Lower lobe of right lung (tissue), 2 donors: ENCODE results near the gene PHF21A. TPM values are rescaled to one million over a fixed set of nuclear protein-coding genes. Genes with fewer than 3 reads are reported as not detected.
"Not testable (repeated sequence)": the region's sequence is repeated elsewhere in the genome, so short reads cannot be mapped to it uniquely, and the experiment has no call there.

Experiments used
- ATAC-seq, 2 donors: fragments of 200-7000 bp; cut with Tn5 transposase; one replicate each; pipeline ENCODE4 v1.9.1; 2020 to 2022; ENCODE audit warnings: mild to moderate bottlenecking in 2 of 2, moderate library complexity in 2 of 2
- DNase-seq: peaks from one replicate; pipeline ENCODE4 v3.0.0-alpha.2; 2020
- H3K27ac ChIP-seq: fragments of 200-600 bp; one replicate; pipeline ENCODE4 v1.8.0; 2022
- H3K27me3 ChIP-seq: fragments of 200-600 bp; one replicate; pipeline ENCODE4 v1.8.0; 2022; ENCODE audit warnings: low read depth
- H3K36me3 ChIP-seq: fragments of 200-600 bp; one replicate; pipeline ENCODE4 v1.8.0; 2022; ENCODE audit warnings: mild to moderate bottlenecking
- H3K4me1 ChIP-seq: fragments of 200-600 bp; one replicate; pipeline ENCODE4 v1.8.0; 2022
- H3K4me3 ChIP-seq: fragments of 200-600 bp; one replicate; pipeline ENCODE4 v1.8.0; 2022; ENCODE audit warnings: mild to moderate bottlenecking
- H3K9me3 ChIP-seq: fragments of 200-600 bp; one replicate; pipeline ENCODE4 v1.8.0; 2022
- intact Hi-C: fragments of 100-400 bp; cut with DNase I; formaldehyde crosslinking; loops from one replicate; pipeline ENCODE4 v1.11.0; 2022
- total RNA-seq: library from RNA; stranded (reverse); fragmentation: NEBNext Ultra II Directional; extraction: Animal tissue kit (Norgen Biotek cat#: 25700); gene quantifications from one replicate; pipeline ENCODE4 v1.2.1, GENCODE V29; 2021
- TF ChIP-seq, protein P1 (sequence below): fragments of 200-600 bp; IDR thresholded peaks from one replicate; pipeline ENCODE4 v1.8.0; 2022; ENCODE audit warnings: antibody characterized with exemption, mild to moderate bottlenecking
- donor health status: DM: no; HTN: yes; CAD: no; lungs with severe emphysema.

PHF21A gene
- total RNA-seq, 1 donor from 2014 or later, result 48.4 TPM

DNA sequence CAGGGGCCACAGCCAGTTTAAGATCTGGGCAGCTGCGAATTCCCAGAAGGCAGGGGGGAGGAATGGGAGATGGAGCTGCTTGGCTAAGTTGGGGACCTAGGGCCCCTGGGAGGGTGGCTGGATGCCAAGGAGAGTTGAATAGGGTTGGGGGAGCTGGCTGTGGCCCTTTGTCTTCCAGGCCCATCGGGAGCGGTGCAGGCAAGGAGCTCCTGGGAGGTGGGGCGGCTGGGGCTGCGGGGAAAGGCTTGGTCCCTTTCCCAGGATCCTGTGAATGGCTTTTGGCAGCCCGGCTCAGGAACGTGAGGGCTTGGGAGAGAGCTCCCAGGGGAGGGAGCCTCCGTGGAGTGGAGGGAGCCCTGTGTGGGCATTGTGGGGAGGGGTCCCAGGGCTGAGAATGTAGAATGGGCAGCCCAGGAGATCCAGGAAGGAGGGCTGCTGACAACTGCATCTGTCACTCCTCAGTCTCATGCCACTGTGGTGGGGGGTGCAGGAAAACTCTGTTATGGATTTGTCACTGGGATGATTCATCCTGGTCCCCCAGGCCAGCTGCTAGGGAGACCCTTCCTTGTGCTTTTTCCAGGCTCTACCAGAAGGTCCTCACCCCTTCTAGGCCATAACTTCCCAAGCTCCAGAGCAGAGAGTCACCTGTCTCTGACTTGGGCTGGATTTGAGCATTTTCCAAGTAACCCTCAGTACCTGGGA lies 220.2 kb downstream of the PHF21A start:
- Histone ChIP-seq H3K9me3 (no peaks in the 10 kb centered on the region), H3K4me1 (peaks cover 17% of the 10 kb centered on the region), H3K27ac (no peak overlapping the region), H3K27me3 (peaks cover 24% of the 10 kb centered on the region), H3K36me3 (no peaks in the 10 kb centered on the region), H3K4me3 (peak overlapping the region; percentile 59)
- TF ChIP-seq, protein P1, sequence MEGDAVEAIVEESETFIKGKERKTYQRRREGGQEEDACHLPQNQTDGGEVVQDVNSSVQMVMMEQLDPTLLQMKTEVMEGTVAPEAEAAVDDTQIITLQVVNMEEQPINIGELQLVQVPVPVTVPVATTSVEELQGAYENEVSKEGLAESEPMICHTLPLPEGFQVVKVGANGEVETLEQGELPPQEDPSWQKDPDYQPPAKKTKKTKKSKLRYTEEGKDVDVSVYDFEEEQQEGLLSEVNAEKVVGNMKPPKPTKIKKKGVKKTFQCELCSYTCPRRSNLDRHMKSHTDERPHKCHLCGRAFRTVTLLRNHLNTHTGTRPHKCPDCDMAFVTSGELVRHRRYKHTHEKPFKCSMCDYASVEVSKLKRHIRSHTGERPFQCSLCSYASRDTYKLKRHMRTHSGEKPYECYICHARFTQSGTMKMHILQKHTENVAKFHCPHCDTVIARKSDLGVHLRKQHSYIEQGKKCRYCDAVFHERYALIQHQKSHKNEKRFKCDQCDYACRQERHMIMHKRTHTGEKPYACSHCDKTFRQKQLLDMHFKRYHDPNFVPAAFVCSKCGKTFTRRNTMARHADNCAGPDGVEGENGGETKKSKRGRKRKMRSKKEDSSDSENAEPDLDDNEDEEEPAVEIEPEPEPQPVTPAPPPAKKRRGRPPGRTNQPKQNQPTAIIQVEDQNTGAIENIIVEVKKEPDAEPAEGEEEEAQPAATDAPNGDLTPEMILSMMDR, result no peak
- peak in 1 of 2 donors; percentile 2 for ATAC-seq
- DNase-seq, result no peak
- intact Hi-C loops, result no loop called here

DNA sequence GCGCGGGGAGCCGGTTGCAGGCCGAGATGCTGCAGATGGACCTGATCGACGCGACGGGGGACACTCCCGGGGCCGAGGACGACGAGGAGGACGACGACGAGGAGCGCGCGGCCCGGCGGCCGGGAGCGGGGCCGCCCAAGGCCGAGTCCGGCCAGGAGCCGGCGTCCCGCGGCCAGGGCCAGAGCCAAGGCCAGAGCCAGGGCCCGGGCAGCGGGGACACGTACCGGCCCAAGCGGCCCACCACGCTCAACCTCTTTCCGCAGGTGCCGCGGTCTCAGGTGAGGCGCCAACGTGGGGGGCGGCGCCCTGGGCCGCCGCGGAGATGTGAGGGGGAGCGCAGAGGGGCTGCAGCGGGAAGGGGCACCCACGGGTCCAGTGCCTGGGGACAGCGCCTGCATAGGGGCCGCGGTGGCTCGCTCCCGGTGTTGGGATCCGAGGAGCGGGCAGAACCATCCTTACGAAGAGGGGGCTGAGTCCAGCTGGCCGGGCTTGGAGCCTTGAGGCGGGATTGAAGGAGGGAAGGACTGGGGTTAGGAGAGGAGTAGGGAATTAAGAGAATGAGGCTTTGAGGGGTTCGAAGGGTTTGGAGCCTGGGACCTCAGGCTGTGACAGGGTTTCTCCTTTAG lies 221.0 kb downstream of the PHF21A start:
- ATAC-seq, result peak; percentile 4 to 48
- H3K36me3 ChIP-seq, H3K27ac ChIP-seq, intact Hi-C loops, DNase-seq, H3K9me3 ChIP-seq: not testable (repeated sequence)
- Histone ChIP-seq H3K27me3 (peaks cover 27% of the 10 kb centered on the region), H3K4me1 (peaks cover 17% of the 10 kb centered on the region), H3K4me3 (peak overlapping the region; percentile 59)

DNA sequence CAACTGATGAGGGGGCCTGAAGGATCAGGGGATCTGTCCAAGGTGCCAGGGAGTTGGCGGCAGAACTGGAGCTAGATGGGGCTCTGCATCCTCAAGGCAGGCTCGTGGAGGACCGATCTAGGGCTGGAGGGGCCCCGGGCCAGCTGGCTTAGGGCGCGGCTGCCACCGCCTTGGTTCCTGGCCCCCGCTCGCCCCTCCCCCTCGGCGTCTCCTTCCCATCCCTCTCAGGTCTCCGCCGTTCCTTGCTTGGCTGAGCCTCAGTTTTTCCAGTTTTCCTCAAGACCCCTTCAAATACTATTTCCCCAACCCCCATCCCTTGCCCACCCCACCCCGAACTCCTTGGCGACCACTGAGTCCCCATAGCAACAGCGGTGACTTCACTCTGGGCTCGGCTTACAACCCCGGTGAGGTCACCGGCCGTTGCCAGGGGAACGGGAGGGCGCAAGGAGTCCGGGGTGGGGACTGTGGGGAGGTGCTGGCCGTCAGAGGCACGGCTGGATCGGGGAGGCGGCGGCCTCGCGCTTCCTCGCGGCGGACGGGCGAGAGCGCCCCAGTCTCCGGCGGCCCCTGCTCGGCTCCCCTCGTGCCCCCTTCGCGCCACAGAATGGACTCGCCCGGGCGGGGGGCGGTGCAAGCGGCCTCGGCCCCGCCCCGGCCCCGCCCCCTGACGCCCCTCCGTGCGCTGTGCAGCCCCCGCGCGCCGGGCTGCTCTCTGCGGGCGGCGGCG lies 221.6 kb downstream of the PHF21A start:
- TF ChIP-seq, protein P1, result no peak

DNA sequence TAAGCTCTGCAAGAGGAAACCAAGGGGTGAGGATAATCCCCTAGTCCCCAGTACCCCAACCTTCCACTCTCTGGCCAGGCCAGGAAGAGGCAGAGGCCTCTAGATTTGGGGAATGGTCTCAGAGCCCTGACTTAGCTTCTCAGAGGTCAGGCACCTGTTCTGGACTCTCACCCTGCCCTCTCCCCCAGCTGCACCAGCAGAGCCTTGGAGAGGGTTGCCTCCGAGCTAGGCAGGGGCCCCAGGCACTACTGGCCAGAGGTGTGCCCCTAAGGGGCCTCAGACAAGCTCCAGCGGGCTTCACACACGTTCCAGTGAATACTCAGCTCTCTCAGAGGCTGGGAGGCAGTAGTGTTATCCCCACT lies 222.2 kb downstream of the PHF21A start:
- no peak for ATAC-seq
- H3K4me1 ChIP-seq, result peaks cover 17% of the 10 kb centered on the region
- H3K4me3 ChIP-seq, result peak overlapping the region; percentile 59
- DNase-seq, result no peak
- H3K27ac ChIP-seq, result no peak overlapping the region
- intact Hi-C loops, result no loop called here
- H3K27me3 ChIP-seq, result peaks cover 27% of the 10 kb centered on the region
- TF ChIP-seq, protein P1, result no peak
- no peaks in the 10 kb centered on the region for H3K9me3 ChIP-seq
- H3K36me3 ChIP-seq, result no peaks in the 10 kb centered on the region

More for the DNA sequence above, 221.6 kb downstream of the PHF21A start:
- Histone ChIP-seq H3K27ac (peak overlapping the region; percentile 41), H3K4me3 (peak overlapping the region; percentile 59), H3K36me3 (no peaks in the 10 kb centered on the region), H3K27me3 (peaks cover 27% of the 10 kb centered on the region), H3K4me1 (peaks cover 17% of the 10 kb centered on the region), H3K9me3 (no peaks in the 10 kb centered on the region)
- DNase-seq (peak; percentile 85), ATAC-seq (peak; percentile 81 to 88)
- intact Hi-C loops, result no loop called here

DNA sequence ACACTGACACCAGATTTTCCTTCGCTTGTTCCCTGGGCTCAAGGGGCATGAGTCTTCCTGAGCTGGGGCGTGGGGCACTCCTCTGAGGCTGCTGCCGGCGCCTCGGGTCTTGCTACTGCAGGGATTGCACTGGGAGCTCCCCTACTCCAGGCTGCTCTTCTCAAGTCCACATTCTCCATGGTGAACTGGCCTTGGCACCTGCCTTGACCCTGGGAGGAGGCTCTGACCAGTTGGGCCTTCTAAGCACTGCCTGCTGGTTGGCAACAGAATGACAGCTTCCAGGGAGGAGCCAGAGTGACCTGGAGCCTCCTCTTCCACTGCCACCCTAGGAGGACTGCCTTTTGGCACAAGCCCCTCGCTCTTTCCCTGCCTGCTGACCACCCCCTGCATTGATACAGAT lies 223.7 kb downstream of the PHF21A start:
- TF ChIP-seq, protein P1, result no peak
- intact Hi-C loops, result no loop called here
- ATAC-seq (no peak), DNase-seq (no peak)
- no peak overlapping the region for H3K27ac ChIP-seq
- no peaks in the 10 kb centered on the region for H3K9me3 ChIP-seq
- no peaks in the 10 kb centered on the region for H3K36me3 ChIP-seq
- H3K4me1 ChIP-seq, result peaks cover 17% of the 10 kb centered on the region
- peaks cover 27% of the 10 kb centered on the region for H3K27me3 ChIP-seq
- H3K4me3 ChIP-seq, result no peak overlapping the region
